HEK293 (cell line): ENCODE data around the gene DISC1.

Experiments
- CTCF ChIA-PET: fragments of 350-600 bp; formaldehyde crosslinking; extraction: SDS; loops from one replicate; lab custom pipeline; 2021; ENCODE audit warnings: antibody characterized with exemption; lab: Yijun Ruan, JAX
- POLR2A ChIA-PET: fragments of 300-600 bp; formaldehyde crosslinking; extraction: SDS; loops from one replicate; lab custom pipeline; 2020; ENCODE audit warnings: antibody characterized with exemption, inconsistent platforms; lab: Yijun Ruan, JAX
- H3K27ac ChIP-seq: fragments of 200-500 bp; sonication (Bioruptor generic); 2 replicates; pipeline ENCODE4 v1.5.1; 2014; ENCODE audit warnings: low read depth, low read length, control low read depth, inconsistent platforms; ENCODE audit errors: extremely low read depth
- H3K36me3 ChIP-seq, 2 experiments: fragments of 200-500 bp in 1 of 2; sonication (Bioruptor generic) in 1 of 2; 1 replicate in 1 of 2; 2 replicates in 1 of 2; pipeline ENCODE4 v1.5.1; 2014 to 2017; ENCODE audit warnings: inconsistent platforms in 2 of 2, low read length in 2 of 2; ENCODE audit not compliant: control insufficient read depth in 2 of 2, insufficient read depth in 1 of 2
- H3K4me1 ChIP-seq: fragments of 200-500 bp; sonication (Bioruptor generic); 2 replicates; pipeline ENCODE4 v1.5.1; 2014; ENCODE audit warnings: mild to moderate bottlenecking, low read length, inconsistent platforms; ENCODE audit not compliant: control insufficient read depth, insufficient read depth
- H3K4me3 ChIP-seq: 2 replicates; pipeline ENCODE4 v1.5.1; 2011; ENCODE audit warnings: low read depth, mild to moderate bottlenecking, control low read depth, low read length, moderate library complexity
- H3K9me3 ChIP-seq: fragments of 200-500 bp; sonication (Bioruptor generic); 2 replicates; pipeline ENCODE4 v1.5.1; 2014; ENCODE audit warnings: low read depth, low read length, inconsistent platforms; ENCODE audit not compliant: control insufficient read depth, insufficient read depth
- ATF2 ChIP-seq: fragments of 450-650 bp; formaldehyde crosslinking; IDR thresholded peaks from 2 replicates; pipeline ENCODE4 v1.5.1; 2016; ENCODE audit warnings: missing biosample characterization, missing genetic modification characterization, low read depth
- CTCF ChIP-seq: fragments of 450-650 bp; formaldehyde crosslinking; IDR thresholded peaks from 2 replicates; pipeline ENCODE4 v1.5.1; 2016; ENCODE audit warnings: missing biosample characterization, missing genetic modification characterization
- KLF7 ChIP-seq: fragments of 450-650 bp; formaldehyde crosslinking; IDR thresholded peaks from 2 replicates; pipeline ENCODE4 v1.5.1; 2016; ENCODE audit warnings: missing biosample characterization, missing genetic modification characterization, borderline replicate concordance
- KLF9 ChIP-seq: fragments of 450-650 bp; formaldehyde crosslinking; IDR thresholded peaks from 2 replicates; pipeline ENCODE4 v1.5.1; 2016; ENCODE audit warnings: missing biosample characterization, missing genetic modification characterization, low read depth
- MEIS1 ChIP-seq: sonication (generic); formaldehyde crosslinking; IDR thresholded peaks from 2 replicates; pipeline ENCODE4 v1.8.1; 2022; ENCODE audit warnings: missing genetic modification reagents, mild to moderate bottlenecking, borderline replicate concordance
- PRDM6 ChIP-seq: fragments of 450-650 bp; formaldehyde crosslinking; IDR thresholded peaks from 2 replicates; pipeline ENCODE4 v1.5.1; 2017; ENCODE audit warnings: missing biosample characterization, missing genetic modification characterization
- REPIN1 ChIP-seq: fragments of 450-650 bp; formaldehyde crosslinking; IDR thresholded peaks from 2 replicates; pipeline ENCODE4 v1.5.1; 2017; ENCODE audit warnings: missing biosample characterization, missing genetic modification characterization, low read depth
- SCRT1 ChIP-seq: fragments of 450-650 bp; formaldehyde crosslinking; IDR thresholded peaks from 2 replicates; pipeline ENCODE4 v1.5.1; 2016; ENCODE audit warnings: missing biosample characterization, missing genetic modification characterization, borderline replicate concordance
- SP2 ChIP-seq: fragments of 450-650 bp; formaldehyde crosslinking; IDR thresholded peaks from 2 replicates; pipeline ENCODE4 v1.5.1; 2016; ENCODE audit warnings: missing biosample characterization, missing genetic modification characterization
- YY2 ChIP-seq: fragments of 450-650 bp; formaldehyde crosslinking; IDR thresholded peaks from 2 replicates; pipeline ENCODE4 v1.5.1; 2016; ENCODE audit warnings: missing biosample characterization, missing genetic modification characterization
- ZFP3 ChIP-seq: fragments of 450-650 bp; formaldehyde crosslinking; IDR thresholded peaks from 2 replicates; pipeline ENCODE4 v1.5.1; 2016; ENCODE audit warnings: low read depth, missing biosample characterization, missing genetic modification characterization
- ZFP41 ChIP-seq: fragments of 450-650 bp; formaldehyde crosslinking; IDR thresholded peaks from 2 replicates; pipeline ENCODE4 v1.5.1; 2016; ENCODE audit warnings: missing biosample characterization, missing genetic modification characterization, borderline replicate concordance
- ZNF133 ChIP-seq: fragments of 450-650 bp; formaldehyde crosslinking; IDR thresholded peaks from 2 replicates; pipeline ENCODE4 v1.5.1; 2016; ENCODE audit warnings: missing biosample characterization, missing genetic modification characterization
- ZNF138 ChIP-seq: fragments of 450-650 bp; formaldehyde crosslinking; IDR thresholded peaks from 2 replicates; pipeline ENCODE4 v1.5.1; 2016; ENCODE audit warnings: missing biosample characterization, missing genetic modification characterization, borderline replicate concordance
- ZNF174 ChIP-seq: fragments of 450-650 bp; formaldehyde crosslinking; IDR thresholded peaks from 2 replicates; pipeline ENCODE4 v1.5.0; 2017; ENCODE audit warnings: missing biosample characterization, mild to moderate bottlenecking, missing genetic modification characterization
- ZNF211 ChIP-seq: fragments of 450-650 bp; formaldehyde crosslinking; IDR thresholded peaks from 2 replicates; pipeline ENCODE4 v1.5.1; 2016; ENCODE audit warnings: low read depth, missing biosample characterization, missing genetic modification characterization
- ZNF280D ChIP-seq: fragments of 450-650 bp; formaldehyde crosslinking; IDR thresholded peaks from 2 replicates; pipeline ENCODE4 v1.5.1; 2016; ENCODE audit warnings: missing biosample characterization, missing genetic modification characterization
- ZNF311 ChIP-seq: fragments of 450-650 bp; formaldehyde crosslinking; IDR thresholded peaks from 2 replicates; pipeline ENCODE4 v1.5.1; 2017; ENCODE audit warnings: missing biosample characterization, missing genetic modification characterization, borderline replicate concordance
- ZNF354C ChIP-seq: fragments of 450-650 bp; formaldehyde crosslinking; IDR thresholded peaks from 2 replicates; pipeline ENCODE4 v1.5.1; 2016; ENCODE audit warnings: missing biosample characterization, missing genetic modification characterization, low read depth, borderline replicate concordance
- ZNF488 ChIP-seq: fragments of 450-650 bp; formaldehyde crosslinking; IDR thresholded peaks from 2 replicates; pipeline ENCODE4 v1.5.1; 2016; ENCODE audit warnings: missing biosample characterization, missing genetic modification characterization
- ZNF549 ChIP-seq: fragments of 450-650 bp; IDR thresholded peaks from 2 replicates; pipeline ENCODE4 v1.5.1; 2018; ENCODE audit warnings: missing biosample characterization, missing genetic modification characterization, mild to moderate bottlenecking, inconsistent platforms, moderate library complexity
- ZNF555 ChIP-seq: fragments of 450-650 bp; formaldehyde crosslinking; conservative IDR thresholded peaks from 2 replicates; pipeline ENCODE4 v1.5.1; 2017; ENCODE audit warnings: missing biosample characterization, mild to moderate bottlenecking, missing genetic modification characterization, inconsistent platforms
- ZNF561 ChIP-seq: fragments of 450-650 bp; IDR thresholded peaks from 2 replicates; pipeline ENCODE4 v1.5.1; 2018; ENCODE audit warnings: missing biosample characterization, missing genetic modification characterization, borderline replicate concordance
- ZNF580 ChIP-seq: fragments of 450-650 bp; formaldehyde crosslinking; IDR thresholded peaks from 2 replicates; pipeline ENCODE4 v1.5.1; 2016; ENCODE audit warnings: missing biosample characterization, missing genetic modification characterization
- ZNF658 ChIP-seq: fragments of 450-650 bp; formaldehyde crosslinking; IDR thresholded peaks from 2 replicates; pipeline ENCODE4; 2016; ENCODE audit warnings: missing biosample characterization, missing genetic modification characterization
- ZNF776 ChIP-seq: fragments of 450-650 bp; formaldehyde crosslinking; IDR thresholded peaks from 2 replicates; pipeline ENCODE4 v1.5.0; 2017; ENCODE audit warnings: missing biosample characterization, missing genetic modification characterization, borderline replicate concordance
- ZNF785 ChIP-seq: fragments of 450-650 bp; formaldehyde crosslinking; IDR thresholded peaks from 2 replicates; pipeline ENCODE4 v1.5.1; 2016; ENCODE audit warnings: missing biosample characterization, missing genetic modification characterization

Gene DISC1

GRCh38 chr1:231829332-231829731 lies 202.7 kb downstream of the DISC1 start:
- no peak for TF ChIP-seq ZNF354C (tag by site-specific recombination)
- TF ChIP-seq KLF9 (tag by site-specific recombination): no peak
- no peak for TF ChIP-seq REPIN1
- no peak for TF ChIP-seq ZNF549
- no peak for TF ChIP-seq KLF7 (tag by site-specific recombination)
- no peak for TF ChIP-seq YY2
- TF ChIP-seq CTCF (tag by site-specific recombination): no peak
- TF ChIP-seq ZNF311 (tag by site-specific recombination): no peak
- no peak for TF ChIP-seq ZNF555 (tag by site-specific recombination)
- TF ChIP-seq ZNF133 (tag by site-specific recombination): no peak
- no peak for TF ChIP-seq SCRT1
- TF ChIP-seq ATF2 (tag by site-specific recombination): no peak
- no peak for TF ChIP-seq PRDM6
- no peak for TF ChIP-seq ZFP3 (tag by site-specific recombination)
- no peaks in the 10 kb centered on the region for H3K9me3 ChIP-seq
- peaks cover 4% of the 10 kb centered on the region; the same call in 1 of the 2 replicates for H3K4me1 ChIP-seq
- no peak overlapping the region for H3K4me3 ChIP-seq
- CTCF ChIA-PET: interaction anchor here (0.7 kb wide), 1 partner anchor 89 kb away, joined by 3 read pairs; no protein-coding TSS in a partner anchor
- POLR2A ChIA-PET: no interaction called here
- H3K36me3 ChIP-seq: no peaks in the 10 kb centered on the region
- no peak overlapping the region for H3K27ac ChIP-seq

GRCh38 chr1:231836227-231836893 lies 209.8 kb downstream of the DISC1 start:
- Histone ChIP-seq H3K9me3 (no peaks in the 10 kb centered on the region), H3K4me3 (no peak overlapping the region), H3K27ac (no peak overlapping the region), H3K4me1 (no peaks in the 10 kb centered on the region), H3K36me3 (no peaks in the 10 kb centered on the region)
- ChIA-PET POLR2A (no interaction called here), CTCF (interaction anchor here (0.5 to 0.6 kb wide), 2 partner anchors 38 to 403 kb away, joined by 3 to 7 read pairs; no protein-coding TSS in a partner anchor)
- no peak for TF ChIP-seq ZNF138 (tag by site-specific recombination)
- no peak for TF ChIP-seq ZNF561
- no peak for TF ChIP-seq ZNF174 (tag by site-specific recombination)
- no peak for TF ChIP-seq ZNF785 (tag by site-specific recombination)
- no peak for TF ChIP-seq ZFP41 (tag by site-specific recombination)
- no peak for TF ChIP-seq ZNF776 (tag by site-specific recombination)
- no peak for TF ChIP-seq SP2
- no peak for TF ChIP-seq MEIS1
- TF ChIP-seq ZNF280D (tag by site-specific recombination): no peak
- no peak for TF ChIP-seq ZNF658 (tag by site-specific recombination)
- TF ChIP-seq ZNF580 (tag by site-specific recombination): no peak
- TF ChIP-seq ZNF488 (tag by site-specific recombination): no peak
- TF ChIP-seq ZNF211 (tag by site-specific recombination): no peak
